ENCODE results near the gene ANKS1B.

ANKS1B gene

GRCh38 chr12:99859126-99859525 lies 125.6 kb downstream of the ANKS1B start:
- Histone ChIP-seq H3K27me3 (ENCODE audit: insufficient read depth, low read length, poor library complexity, severe bottlenecking) (no peaks in the 10 kb centered on the region), H3K4me1 (ENCODE audit: insufficient read depth, low read length, poor library complexity, severe bottlenecking) (no peaks in the 10 kb centered on the region), H3K4me3 (ENCODE audit: low read length, poor library complexity, severe bottlenecking) (no peak overlapping the region), H3K79me2 (ENCODE audit: insufficient read depth, low read length) (no peaks in the 10 kb centered on the region), H3K36me3 (ENCODE audit: insufficient read depth, low read length) (no peaks in the 10 kb centered on the region), H2AFZ (ENCODE audit: low read length) (no peak overlapping the region), H3K4me2 (ENCODE audit: low read depth, low read length, poor library complexity, severe bottlenecking) (no peak overlapping the region), H4K20me1 (ENCODE audit: insufficient read depth, low read length, poor library complexity, severe bottlenecking) (no peaks in the 10 kb centered on the region), H3K9ac (ENCODE audit: low read depth, low read length, poor library complexity, severe bottlenecking) (no peak overlapping the region), H3F3A (ENCODE audit: low read depth) (no peaks in the 10 kb centered on the region), H3K9me3 (ENCODE audit: insufficient read depth, low read depth, low read length) (no peaks in the 10 kb centered on the region), H3K9me2 (replicated peaks; ENCODE audit: low read depth, low read length) (no peaks in the 10 kb centered on the region)
- TF ChIP-seq EZH2phosphoT487 (IDR thresholded peaks at IDR 0.05; ENCODE audit: borderline replicate concordance) (no peak), CTCF (conservative IDR thresholded peaks at IDR 0.05; ENCODE audit: low read length) (no peak)

GRCh38 chr12:99852666-99853065 lies 132.1 kb downstream of the ANKS1B start:
- Histone ChIP-seq H3K4me1 (ENCODE audit: insufficient read depth, low read length, poor library complexity, severe bottlenecking) (no peaks in the 10 kb centered on the region), H3K4me2 (ENCODE audit: low read depth, low read length, poor library complexity, severe bottlenecking) (no peak overlapping the region), H3K9me3 (ENCODE audit: insufficient read depth, low read depth, low read length) (no peaks in the 10 kb centered on the region), H3K9me2 (replicated peaks; ENCODE audit: low read depth, low read length) (no peaks in the 10 kb centered on the region), H3F3A (ENCODE audit: low read depth) (no peaks in the 10 kb centered on the region), H4K20me1 (ENCODE audit: insufficient read depth, low read length, poor library complexity, severe bottlenecking) (no peaks in the 10 kb centered on the region), H3K79me2 (ENCODE audit: insufficient read depth, low read length) (no peaks in the 10 kb centered on the region), H3K4me3 (ENCODE audit: low read length, poor library complexity, severe bottlenecking) (no peak overlapping the region), H2AFZ (ENCODE audit: low read length) (no peak overlapping the region), H3K27me3 (ENCODE audit: insufficient read depth, low read length, poor library complexity, severe bottlenecking) (no peaks in the 10 kb centered on the region), H3K9ac (ENCODE audit: low read depth, low read length, poor library complexity, severe bottlenecking) (no peak overlapping the region), H3K36me3 (ENCODE audit: insufficient read depth, low read length) (no peaks in the 10 kb centered on the region)
- TF ChIP-seq EZH2phosphoT487 (IDR thresholded peaks at IDR 0.05; ENCODE audit: borderline replicate concordance) (no peak), CTCF (conservative IDR thresholded peaks at IDR 0.05; ENCODE audit: low read length) (no peak)

GRCh38 chr12:99847936-99848335 lies 136.8 kb downstream of the ANKS1B start:
- Histone ChIP-seq H3K9ac (ENCODE audit: low read depth, low read length, poor library complexity, severe bottlenecking) (no peak overlapping the region), H3K4me2 (ENCODE audit: low read depth, low read length, poor library complexity, severe bottlenecking) (no peak overlapping the region), H2AFZ (ENCODE audit: low read length) (no peak overlapping the region), H3K9me3 (ENCODE audit: insufficient read depth, low read depth, low read length) (no peaks in the 10 kb centered on the region), H3K4me3 (ENCODE audit: low read length, poor library complexity, severe bottlenecking) (no peak overlapping the region), H3K27me3 (ENCODE audit: insufficient read depth, low read length, poor library complexity, severe bottlenecking) (no peaks in the 10 kb centered on the region), H3K9me2 (replicated peaks; ENCODE audit: low read depth, low read length) (no peaks in the 10 kb centered on the region), H3K36me3 (ENCODE audit: insufficient read depth, low read length) (no peaks in the 10 kb centered on the region), H3K4me1 (ENCODE audit: insufficient read depth, low read length, poor library complexity, severe bottlenecking) (no peaks in the 10 kb centered on the region), H3F3A (ENCODE audit: low read depth) (no peaks in the 10 kb centered on the region), H3K79me2 (ENCODE audit: insufficient read depth, low read length) (no peaks in the 10 kb centered on the region), H4K20me1 (ENCODE audit: insufficient read depth, low read length, poor library complexity, severe bottlenecking) (no peaks in the 10 kb centered on the region)
- TF ChIP-seq CTCF (conservative IDR thresholded peaks at IDR 0.05; ENCODE audit: low read length) (no peak), EZH2phosphoT487 (IDR thresholded peaks at IDR 0.05; ENCODE audit: borderline replicate concordance) (no peak)
